HG03342 (cell line): ENCODE results near the gene OGFRL1.
"Not testable (repeated sequence)": the region's sequence is repeated elsewhere in the genome, so short reads cannot be mapped to it uniquely, and the experiment has no call there.

ENCODE experiments used
- ATAC-seq: cut with Tn5 transposase; IDR thresholded peaks from one replicate; pipeline ENCODE4 v1.9.1; 2021; ENCODE audit warnings: mild to moderate bottlenecking, moderate library complexity; ENCODE audit not compliant: unreplicated experiment

Gene OGFRL1

DNA sequence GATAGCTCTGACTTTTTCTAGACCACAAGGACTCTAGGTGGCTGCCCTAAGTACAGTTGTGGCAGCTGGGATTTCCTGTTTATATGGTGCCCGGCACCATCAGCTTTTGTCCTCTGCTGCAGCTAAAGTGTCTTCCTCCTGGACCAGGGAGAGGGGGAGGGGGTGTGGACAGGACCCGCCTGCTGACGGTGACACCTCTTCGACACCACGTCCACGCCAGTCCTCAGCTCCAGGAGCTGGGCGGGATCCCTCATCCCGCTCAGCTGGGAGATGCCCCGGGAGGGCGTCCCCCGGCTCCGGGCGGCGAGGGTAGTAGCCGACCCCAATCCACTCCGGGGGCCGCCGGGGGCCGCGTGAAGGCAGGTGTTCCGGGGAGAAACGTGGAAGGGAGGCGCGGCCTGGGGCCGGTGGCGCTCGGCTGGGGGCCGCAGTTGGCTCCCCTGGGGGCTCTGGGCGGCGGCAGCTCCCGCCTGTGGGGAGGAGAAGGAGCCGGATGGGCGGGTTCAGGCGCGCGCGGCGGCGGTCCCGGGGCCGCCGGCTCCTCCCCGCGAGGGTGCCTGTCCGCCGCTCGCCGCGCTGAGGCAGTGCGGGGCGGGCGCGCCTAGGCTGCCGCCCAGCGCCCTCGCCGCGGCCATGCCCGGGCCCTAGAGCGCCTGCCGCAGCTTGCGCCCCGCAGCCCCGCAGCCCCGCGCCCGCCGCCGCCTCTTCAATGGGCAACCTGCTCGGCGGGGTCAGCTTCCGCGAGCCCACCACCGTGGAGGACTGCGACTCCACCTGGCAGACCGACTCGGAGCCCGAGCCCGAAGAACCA is at the start of gene OGFRL1:
TSS of gene OGFRL1 (plus strand) at position 584 of the 811 bp plus-strand sequence. CDS start at position 710, 126 bp downstream.
- peak; percentile 86 for ATAC-seq

DNA sequence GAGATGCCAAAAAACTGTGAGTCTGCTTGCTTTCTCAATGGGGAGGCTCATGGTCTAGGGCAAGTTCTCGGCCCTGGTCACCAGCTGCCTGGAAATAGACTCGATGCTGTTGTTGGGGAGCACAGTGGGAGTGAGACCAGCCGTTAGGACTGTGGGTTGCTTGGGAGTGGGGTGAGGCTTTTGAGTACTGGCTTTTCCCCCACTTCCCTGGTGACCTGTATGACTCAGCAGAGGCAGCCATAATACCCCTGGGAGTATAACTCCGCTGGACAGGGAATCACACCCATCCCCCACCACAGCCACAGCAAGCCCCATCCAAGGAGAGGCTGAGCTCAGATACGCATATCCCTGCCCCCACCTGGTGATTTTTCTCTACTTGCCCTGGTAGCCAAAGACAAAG is 48.9 kb upstream of the OGFRL1 start:
- ATAC-seq = no peak

DNA sequence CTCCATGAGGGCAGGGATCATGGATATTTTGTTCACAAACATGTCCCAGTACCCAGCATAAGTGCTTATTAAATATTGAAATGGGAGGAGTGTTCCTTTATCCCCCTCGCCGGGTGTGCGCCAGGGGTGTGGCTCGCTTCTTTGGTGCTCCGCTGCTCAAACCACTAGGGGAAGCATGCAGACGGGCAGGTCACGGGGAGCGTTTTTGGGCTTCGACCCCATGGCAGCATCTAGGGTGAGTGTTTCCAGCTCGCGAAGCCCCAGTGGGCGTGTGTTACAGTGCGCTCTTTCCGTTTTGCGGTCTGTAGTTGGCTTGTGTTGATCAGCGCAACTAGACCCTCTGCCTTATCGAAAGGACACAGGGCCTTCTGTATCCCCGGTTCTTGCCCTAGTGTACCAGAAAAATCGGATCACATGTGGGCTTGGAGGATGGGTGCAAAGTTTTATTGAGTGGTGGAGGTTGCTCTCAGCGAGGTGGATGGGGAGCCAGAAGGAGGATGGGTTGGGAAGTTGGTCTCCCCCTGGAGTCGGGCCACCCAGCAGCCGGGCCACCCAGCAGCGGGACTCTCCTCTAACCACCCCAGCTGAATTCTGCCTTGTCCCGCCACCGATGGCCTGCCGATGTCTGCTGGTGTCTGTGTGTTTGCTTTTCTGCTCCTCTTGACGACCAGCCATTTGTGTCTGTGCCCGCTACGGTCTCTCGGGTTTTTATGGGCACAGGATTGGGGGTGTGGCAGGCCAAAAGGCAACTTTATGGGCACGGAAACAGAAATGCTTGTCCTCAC is 43.2 kb upstream of the OGFRL1 start:
- no peak for ATAC-seq

DNA sequence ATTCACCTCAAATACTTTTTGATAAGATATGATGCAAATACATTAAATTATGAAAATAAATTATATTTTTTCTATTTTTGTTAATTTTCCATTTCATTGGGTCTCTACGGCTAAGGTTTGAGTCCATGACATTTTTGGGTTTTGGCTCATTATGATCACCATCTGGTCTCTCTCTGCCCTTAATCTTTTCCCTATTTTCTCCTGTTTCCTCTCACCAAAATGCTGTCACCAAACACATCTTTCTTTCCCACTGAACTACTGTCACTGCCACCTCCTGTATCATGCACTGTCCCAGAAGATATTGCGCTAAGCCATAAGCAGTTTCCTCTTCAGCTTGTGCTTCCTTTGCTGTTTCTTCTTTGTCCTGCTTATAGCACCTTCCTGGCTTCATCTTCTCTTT is 42.0 kb upstream of the OGFRL1 start:
- ATAC-seq = no peak

DNA sequence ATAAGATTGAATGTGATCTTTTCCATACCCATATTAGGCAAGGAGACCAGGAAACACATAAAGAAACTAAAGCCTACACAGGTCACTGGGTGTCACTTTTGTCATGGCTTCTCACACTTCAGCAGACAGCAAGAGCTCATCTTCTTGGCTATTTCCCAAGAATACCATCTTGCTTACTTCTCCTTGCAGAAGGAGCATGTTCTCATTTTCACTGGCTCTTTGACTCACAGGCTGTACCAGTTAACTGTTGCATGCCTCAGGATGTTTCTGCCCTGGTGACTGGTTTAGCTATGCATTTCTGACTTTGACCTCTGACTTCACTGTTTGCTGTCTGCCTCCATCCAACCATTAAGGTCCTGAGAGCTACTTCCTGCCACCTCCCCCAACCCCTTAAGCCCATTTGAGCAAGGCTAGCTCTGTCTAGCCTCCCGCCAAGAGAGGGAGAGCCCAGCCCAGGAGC is 40.3 kb upstream of the OGFRL1 start:
- ATAC-seq = peak; percentile 93

DNA sequence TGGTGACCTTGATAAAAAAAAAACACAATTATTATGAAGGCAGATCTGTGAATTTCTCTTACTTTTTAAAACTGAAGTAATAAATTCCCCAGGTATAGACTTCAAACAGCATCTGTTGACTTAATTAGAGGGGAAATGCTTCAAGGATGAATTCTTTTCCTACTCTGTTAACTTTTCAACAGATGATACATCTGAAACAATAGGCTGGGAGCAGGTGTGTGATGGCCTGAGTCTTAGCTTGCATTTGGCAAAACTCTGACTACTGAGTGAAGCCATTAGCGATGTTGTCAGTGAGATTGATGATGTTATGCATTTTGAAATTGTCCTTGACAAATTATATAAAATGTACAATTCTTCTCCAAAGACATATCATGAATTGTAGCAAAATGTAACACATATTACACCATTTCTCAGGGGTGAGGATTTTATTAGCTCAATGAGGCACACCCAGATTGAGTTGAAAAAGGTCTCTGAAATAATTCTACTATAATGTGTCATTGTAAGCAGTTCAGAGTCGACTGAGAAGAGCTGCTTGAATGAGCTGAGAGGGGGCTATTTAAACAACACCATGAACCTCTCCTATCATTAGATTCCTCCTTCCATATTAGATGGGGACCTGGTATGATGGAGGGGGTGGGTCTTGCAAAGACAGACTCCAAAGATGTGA is 39.6 kb upstream of the OGFRL1 start:
- no peak for ATAC-seq

DNA sequence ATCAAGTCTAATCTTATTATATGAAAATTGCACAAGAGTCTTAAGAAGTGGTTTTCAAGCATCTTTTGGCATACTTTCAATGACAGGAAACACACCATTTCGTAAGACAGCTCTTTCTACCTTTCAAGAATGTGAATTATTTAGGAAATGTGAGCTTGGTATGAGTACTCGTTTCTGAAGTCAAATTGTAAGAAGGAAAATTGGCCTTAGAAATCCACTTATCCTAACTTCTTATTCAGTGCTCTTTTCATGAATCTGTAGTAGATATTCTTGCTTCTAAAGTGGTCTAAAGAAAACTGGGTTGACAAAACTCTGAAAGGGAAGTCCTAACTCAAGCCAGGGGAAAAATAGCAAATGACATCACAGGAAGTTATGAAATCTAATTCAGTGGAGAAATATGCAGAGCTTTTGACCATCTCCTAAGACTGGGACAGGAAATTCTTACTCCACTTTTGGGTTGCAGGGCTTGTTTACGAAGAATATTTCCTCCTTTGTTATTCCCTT is 38.5 kb upstream of the OGFRL1 start:
- ATAC-seq = no peak

DNA sequence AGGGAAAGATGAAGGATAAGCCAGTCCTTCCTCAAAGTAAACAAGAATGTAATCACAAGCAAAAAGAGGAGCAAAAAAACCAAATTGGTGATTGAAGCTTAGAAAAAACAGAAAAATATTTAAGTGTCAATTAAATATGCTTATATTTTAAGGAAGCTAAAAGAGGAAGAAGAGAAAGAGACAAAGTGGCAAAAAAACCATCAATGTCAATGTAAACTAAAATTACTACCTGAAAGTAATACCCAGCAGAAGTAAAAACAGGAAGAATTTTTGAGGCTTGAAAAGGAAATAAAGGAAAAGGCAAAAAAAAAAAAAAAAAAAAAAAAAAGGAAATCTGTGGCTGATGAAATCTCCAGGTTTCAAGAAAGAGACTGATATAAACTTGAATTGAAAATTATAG is 36.2 kb upstream of the OGFRL1 start:
- no peak for ATAC-seq

DNA sequence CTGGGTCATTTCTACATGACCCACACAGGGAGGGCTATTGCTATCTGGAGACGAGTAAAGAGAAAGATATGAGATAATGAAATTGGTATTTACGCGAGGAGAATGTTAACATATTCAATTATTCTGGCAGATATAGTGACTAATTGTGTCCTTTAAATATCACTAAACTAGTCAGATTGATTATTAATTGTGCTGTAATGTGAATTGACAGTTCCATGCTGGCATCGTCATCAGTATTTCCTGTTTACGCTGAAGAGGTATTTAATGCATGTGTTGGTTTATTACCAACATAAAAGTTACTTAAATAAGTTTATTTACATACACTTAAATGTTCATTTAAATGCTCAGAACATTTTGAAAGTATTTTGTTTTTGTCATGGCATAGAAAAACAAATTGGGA is 35.7 kb upstream of the OGFRL1 start:
- ATAC-seq = no peak

DNA sequence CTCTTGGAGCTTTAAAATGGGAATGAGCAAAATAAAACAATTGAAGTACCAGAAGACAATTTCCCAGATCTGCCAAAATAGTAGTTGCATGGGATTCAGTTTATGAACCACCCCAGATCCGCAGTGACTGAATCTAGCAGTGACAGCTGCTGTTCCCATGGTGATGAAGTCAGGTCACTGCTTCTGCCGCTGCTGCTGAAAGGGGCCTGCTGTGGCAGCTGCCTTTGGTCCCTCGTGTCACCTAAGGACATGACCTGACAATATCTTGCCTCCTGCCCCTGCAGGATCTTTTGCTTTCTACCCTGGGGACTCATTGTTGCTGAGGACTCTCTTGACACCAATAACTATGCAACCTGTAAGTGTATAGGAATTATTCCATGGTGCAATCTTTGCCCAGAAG is 34.3 kb upstream of the OGFRL1 start:
- ATAC-seq = no peak

DNA sequence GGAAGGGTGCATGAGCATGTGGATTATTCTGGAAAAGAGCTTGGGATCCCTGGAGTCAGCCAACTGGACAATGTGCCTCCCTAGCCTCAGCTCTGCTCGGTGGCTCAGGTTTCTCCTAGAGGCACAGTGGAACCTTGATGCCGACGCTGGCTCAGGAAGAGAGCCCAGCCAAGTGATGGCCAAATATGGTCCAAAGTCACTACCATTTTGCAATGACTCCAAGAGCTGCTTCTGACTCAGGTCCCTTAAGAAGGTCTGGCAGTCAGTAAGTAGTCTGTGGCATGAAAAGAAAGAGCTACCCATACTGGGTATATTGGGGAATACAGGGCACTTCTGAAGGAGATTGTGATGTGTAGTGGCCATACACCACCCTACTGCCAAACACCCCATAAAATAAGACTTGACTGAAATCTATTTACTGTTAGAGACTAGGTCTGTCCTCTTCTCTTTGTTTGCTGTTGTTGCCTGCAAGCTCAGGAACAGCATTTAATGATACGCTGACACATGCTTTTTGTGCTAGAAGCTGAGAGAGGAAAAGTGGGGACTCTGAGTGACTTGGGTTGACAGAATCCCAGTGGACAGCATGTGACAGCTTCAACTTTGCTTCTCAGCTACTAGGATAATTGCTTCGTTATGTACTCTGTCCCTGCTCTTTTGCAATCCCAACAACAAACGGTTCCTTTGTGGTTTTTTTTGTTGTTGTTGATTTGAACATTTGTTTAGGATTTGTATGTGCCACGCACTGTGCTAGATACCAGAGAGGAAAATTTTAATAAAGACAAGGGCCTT is 30.3 kb upstream of the OGFRL1 start:
- ATAC-seq = no peak

DNA sequence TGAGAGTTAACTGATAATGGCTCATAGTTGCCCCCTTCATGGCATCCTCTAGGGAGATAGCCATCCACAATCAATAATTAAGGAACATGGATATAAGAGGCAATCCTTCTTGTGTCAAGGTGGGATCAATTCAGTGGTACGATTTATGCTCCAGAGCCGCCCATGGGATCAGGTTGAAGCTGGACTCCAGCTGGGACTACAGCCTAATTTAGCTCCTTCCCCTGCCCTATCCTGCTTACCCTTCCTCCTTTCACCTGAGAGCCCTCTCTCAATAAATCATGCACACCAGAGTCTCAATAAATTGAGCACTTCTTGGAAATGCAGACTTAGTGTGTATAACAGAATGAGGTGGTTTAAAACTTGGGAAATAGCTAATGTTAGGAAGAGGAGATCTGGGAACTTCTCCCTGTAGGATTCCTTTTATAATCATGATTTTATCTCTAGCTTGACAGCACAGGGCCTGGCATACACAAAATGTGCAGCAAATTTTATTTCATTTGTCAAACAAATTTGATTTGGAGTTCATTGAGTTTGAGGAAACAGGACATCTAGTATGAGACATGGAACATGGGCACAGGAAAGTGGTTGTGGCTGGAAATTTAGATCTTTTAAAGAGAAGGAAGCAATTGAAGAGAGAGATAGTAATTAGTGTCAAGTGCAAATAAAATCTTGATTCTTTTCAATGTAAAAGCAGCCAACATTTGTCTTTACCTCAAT is 28.6 kb upstream of the OGFRL1 start:
- ATAC-seq = no peak

DNA sequence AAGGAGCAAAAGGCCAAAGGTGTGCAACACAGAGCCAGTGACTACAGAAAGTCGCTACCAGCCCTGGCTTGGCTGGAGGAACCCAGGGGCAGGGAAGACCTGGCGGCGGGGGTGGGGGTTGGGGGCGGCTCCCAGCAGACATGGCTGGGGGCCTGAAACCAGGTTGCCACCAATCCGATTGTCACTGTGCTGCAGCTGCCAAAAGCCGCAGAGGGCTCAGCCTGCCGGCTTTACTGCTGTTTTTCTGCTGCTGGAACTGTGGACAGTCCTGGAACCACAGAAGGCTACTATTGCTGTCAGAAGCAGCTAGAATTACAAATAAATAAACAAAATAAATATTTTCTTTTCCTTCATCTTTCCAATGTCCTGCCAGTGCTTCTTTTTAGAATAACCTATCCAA is 25.7 kb upstream of the OGFRL1 start:
- no peak for ATAC-seq

DNA sequence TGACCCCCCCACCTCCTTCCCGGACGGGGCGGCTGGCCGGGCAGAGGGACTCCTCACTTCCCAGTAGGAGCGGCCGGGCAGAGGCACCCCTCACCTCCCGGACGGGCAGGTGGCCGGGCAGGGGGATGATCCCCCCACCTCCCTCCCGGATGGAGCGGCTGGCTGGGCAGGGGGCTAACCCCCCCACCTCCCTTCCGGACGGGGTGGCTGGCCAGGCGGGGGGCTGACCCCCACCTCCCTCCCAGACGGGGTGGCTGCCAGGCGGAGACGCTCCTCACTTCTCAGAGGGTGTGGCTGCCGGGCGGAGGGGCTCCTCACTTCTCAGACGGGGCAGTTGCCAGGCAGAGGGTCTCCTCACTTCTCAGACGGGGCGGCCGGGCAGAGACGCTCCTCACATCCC is 22.2 kb upstream of the OGFRL1 start:
- ATAC-seq = not testable (repeated sequence)

DNA sequence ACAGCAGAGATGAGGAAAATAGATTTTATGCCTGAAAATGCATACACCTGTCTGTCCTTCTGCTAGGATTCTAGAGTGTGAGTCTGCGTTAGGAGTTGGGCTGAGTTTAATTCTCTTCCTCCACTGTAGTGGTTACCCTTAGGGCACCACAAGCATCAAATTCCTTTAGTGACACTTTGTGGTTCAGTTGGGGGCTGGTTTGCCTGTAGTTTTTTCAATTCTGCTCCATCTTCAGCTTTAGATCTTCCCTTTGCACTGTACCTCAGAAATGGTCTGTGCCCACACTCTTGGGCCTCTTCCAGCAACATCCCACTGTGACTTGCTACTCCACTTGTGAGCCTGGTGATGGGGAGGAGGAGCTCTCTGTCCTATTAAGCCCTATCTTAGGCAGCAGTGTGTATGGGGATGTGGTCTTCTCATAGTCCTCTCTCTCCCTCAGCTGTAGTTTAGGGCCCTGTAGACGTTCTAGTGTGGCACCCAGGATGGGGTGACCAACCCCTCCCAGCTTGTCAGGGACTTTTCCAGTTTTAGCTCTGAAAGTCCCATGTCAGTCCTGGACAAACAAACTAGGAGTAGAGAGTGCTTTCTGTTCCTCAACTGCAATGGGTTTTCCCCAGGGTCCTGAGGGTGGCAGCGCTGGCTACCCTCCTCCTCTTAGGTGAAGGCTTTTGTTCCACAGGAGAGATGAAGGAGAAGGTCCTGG is 19.7 kb upstream of the OGFRL1 start:
- no peak for ATAC-seq

DNA sequence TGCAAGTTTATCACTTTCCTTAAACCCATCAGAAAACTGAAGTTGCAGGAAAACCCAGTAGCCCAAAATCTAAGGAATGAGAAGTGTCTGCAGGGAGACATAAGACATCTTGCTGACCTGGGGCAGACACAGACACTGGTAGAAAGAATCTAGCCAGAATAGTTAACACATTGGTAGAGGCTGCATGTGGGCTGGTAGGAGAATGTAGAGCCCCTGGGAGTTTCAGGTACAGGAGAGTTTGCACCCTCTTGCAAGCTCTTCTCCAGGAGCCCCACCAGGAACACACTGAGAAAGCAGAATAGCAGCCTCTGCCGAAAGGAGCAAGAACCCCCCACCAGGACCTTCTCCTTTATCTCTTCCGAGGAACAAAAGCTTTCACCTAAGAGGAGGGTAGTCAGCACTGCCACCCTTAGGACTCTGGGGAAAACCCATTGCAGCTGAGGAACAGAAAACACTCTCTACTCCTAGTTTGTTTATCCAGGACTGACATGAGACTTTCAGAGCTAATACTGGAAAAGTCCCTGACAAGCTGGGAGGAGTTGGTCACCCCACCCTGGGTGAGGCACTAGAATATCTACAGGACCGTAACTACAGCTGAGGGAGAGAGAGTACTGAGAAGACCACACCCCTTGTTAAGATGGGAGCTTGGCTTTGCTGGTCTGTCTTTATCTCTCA is 10.5 kb upstream of the OGFRL1 start:
- peak; percentile 61 for ATAC-seq

DNA sequence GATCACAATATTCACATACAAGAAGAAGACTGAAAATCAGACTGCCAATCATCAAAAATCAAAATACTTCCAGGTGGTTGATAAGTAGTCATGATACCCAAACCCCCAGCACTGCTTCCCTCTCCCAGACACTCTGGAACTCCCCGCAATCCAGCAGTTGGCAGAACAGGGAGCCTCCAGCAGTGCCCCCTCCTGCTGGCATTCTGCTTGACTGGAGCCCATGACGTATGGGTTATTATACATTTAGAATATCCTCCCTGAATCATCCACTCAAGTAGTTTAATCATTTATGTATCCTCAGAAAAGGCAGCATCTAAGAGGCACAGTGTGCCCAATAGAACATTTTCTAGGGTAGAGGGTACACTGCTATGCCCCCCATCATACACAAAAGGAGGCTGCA is 9.3 kb upstream of the OGFRL1 start:
- ATAC-seq = no peak

DNA sequence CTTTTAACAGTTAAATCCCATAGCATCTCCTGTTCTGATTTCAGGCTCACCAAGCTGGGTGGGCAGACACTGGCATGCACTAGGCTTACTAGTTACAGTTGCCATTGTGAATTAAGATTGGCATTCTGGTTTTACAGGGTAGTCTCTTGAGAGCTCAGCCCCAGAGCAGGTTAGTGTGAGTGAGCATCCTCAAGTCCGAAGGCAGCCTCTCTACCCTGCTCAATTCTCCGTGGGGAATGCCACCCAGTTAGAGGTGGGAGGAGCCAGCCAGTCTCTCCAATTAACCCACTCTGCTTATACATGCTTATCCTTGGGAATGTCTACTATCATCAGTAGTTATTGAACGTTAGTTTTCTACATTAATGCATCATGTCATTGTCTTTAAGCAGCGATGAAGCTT is 8.9 kb upstream of the OGFRL1 start:
- no peak for ATAC-seq

DNA sequence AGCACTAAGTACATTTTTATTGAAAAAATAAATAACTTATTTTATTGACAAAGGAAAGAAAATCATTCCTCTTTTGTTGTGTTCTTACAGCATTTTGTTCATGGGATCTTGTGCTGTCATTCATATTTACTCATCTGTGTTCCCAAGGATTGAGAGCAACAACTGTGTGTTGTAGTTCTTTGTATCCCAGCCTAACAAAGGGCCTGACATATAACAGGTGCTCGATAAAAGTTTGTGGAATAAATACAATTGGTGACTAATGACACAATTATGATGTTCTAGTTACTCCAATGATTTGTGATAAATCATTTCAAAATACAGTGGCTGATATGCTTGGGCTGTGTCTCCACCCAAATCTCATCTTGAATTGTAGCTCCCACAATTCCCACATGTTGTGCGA is 7.9 kb upstream of the OGFRL1 start:
- ATAC-seq = no peak
